DMS 273 (cell line): ENCODE results near the gene ERC1.

ENCODE experiments used
- DNase-seq: peaks from one replicate; lab custom pipeline; 2025; ENCODE audit not compliant: unreplicated experiment; lab: John Stamatoyannopoulos, UW

ERC1 gene

GRCh38 chr12:1429980-1430379 is 439.0 kb downstream of the ERC1 start:
- DNase-seq: no peak

GRCh38 chr12:1434296-1434955 is 443.4 kb downstream of the ERC1 start:
- no peak for DNase-seq

- no peak for DNase-seq
Measured at GRCh38 chr12:1435044-1435443, 444.0 kb downstream of the ERC1 start.

DNA sequence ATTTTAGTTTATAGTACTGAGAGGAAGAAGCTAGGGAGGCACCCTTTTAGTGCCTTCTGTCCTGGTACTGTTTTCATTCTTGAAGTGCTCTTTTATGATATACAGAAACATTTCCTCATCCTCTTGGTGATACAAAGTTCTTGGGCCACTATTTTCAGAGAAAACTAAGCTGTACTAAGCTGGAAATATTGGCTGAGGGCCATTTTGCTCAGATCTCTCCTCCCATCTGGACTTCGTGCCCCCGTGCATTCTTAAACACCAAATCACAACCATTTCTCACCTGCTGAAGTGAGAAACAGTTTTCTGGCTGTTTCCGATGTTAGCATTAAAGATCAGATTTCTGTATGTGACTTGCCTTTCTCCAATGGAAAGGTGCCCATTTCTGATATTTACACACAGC is 444.4 kb downstream of the ERC1 start:
- peak; percentile 4 for DNase-seq

DNA sequence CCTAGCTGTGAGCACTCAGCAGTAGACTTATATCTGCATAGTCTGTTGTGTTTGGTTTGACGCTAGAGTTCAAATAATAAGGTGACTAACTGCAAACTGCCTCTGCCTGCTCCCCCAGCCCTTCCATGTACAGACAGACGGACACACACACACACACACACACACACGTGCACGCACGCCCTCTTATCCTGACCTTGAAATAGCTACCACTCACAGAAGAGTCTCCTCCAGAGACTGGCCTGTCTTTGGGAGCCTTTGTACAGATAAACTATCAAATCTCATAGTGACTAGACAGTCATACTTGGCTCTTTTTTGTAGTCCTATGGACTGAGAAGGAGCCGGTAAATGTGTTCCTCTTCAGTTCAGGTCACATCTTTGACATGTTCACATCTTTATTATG is 445.0 kb downstream of the ERC1 start:
- DNase-seq: no peak

DNA sequence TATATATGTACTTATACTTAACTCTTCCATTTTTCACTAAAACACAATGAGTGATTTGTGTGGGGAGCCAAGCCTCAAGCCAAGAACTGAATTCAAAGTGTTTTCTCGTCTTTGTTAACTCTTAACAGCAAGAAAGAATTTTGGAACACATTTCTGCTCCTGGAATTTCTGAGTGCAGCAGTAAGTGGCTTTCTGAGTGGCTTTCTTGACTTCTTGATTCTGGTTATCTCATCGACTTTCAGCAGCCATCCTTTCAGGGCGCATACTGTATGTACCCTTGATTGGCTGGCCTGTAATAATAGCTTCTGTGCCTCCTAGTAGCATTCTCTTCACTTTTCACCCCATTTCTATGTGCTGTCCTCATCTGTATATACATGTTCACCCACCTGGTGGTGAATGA is 446.0 kb downstream of the ERC1 start:
- no peak for DNase-seq

GRCh38 chr12:1439201-1439600 is 448.2 kb downstream of the ERC1 start:
- DNase-seq: no peak

GRCh38 chr12:1439687-1440086 is 448.7 kb downstream of the ERC1 start:
- no peak for DNase-seq

DNA sequence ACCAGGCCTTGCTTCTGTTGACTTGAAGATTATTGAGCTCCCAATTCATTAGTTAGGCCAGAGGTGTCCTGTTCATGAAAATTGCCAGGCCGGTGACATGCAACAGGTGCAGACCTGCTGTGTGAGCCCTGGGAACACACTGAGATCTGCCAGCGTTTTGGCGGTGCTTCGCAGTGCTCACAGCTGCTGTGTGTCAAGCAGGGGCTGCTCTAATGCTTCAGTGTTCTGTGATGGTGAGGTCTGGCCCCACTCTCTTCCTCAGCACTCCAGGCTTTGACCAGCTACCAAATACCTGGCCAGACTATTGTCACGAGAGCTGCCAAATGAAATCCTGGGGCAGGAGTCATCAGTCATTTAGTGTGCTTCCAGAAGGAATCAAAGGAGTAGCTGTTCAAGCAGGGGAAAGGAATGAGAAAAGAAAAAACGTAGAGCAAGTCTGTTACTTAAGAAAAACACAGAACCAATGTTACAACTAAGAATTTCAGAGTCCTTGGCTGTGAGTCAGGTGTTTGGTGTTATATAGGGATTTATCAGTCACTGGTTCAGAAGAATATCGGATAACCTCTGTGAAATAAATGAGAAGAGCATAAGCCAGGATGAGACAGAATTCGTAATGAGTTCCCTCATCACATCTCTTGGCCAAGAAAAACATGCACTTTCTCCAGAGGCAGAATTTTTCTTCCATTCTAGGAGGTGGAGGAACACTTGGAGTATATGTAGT is 452.6 kb downstream of the ERC1 start:
- DNase-seq: peak; percentile 7

DNA sequence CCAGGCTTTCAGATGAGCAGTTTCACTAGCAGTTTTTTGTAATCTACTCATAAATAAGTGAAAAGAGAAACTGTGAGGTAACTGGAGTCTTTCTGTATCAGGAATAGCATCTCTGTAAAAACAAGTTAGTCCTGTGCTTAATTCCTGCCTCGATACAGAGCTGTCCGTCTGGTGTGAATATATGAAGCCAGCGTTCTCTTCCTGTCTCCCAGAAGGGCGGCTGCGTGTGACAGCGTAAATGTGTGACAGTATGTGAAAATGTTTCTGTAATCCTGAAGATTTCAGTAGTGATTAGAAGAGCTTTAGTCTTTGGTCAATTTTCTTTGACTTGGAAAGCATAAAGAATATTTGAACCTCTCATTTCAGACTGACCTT is 453.1 kb downstream of the ERC1 start:
- no peak for DNase-seq

DNA sequence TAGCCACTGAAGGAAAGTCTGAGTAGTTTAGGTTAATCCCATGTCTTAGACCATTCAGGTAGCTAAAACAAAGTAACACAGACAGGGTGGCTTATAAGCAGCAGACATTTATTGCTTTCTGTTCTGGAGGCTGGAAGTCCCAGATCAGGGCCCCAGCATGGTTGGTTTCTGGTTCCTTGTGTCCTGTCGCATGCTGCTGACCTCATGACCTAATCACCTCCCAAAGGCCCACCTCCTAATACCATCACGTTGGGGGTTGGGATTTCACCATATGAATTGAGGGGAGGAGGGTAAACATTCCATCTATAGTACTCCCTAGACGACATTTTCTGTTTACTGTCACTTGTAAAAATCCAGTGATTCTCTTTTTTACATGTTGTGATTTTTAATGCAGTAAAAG is 454.8 kb downstream of the ERC1 start:
- no peak for DNase-seq

DNA sequence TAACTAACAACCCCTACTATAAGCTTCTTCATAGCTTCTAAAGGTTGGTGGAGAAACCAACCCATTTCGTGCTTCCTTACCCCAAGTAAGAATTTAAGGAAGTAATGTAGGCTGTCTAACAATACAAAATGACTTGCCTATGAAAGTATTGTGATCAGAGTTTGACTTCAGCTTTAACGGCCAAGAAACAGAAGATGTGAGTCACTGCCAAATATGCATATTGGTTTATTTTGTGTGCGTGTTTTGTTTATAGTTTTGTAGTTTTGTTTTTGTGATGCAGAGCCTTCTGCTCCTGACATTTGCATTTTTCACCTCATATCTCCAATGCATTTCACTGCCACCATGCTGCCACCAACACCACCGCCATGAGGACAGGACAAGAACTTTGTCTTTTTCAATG is 457.3 kb downstream of the ERC1 start:
- no peak for DNase-seq

GRCh38 chr12:1453810-1454209 is 462.8 kb downstream of the ERC1 start:
- DNase-seq: no peak

DNA sequence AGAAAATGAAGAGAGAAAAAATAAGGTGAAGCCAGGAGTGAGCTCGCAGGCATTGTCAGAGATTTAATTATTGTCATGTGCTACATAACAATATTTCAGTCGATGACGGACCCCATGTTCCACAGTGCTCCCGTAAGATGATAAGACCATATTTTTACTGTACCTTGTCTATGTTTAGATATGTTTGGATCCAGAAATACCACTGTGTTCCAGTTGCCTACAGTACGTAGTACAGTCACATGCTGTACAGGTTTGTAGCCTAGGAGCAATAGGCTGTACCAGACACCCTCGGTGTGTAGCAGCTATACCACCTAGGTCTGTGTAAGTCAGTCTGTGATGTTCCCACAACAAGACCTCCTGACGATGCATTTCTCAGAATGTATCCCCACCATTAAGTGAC is 465.9 kb downstream of the ERC1 start:
- DNase-seq: no peak

DNA sequence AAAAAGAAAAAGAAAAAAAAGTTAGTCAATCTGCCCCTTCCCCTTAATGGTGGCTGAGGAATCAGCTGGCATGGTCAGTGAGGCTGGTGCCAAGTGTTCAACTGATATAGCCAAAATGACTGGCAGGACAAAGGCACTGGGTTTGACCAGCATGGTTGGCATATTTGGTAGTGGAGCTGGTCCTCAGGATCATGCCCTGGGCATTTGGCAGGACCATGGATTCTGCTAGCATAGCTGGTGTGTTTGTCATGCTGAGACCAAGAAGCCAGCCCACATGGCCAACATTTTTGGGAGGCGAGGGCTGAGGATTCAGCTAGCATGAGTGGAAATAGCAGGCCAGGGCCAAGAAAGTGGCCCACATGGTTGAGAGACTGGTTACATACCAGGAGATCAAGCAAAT is 466.9 kb downstream of the ERC1 start:
- DNase-seq: no peak

DNA sequence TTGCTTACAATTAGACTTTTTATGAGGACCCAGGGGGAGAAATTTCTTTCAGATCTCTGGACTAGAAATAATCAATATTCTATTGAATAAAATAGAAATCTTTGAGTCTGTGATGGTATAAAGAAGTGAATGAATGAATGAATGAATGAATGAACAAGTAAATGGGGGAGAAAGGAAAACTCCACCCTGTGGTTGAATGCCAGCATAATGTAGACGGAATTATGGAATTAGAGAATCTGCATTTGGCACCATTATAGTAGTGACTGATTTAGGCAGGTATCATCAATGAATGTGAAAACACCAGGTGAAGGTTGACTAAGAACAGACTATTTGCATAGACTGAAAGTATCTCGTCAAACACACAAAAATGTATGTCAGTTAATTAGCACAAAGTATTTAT is 468.3 kb downstream of the ERC1 start:
- DNase-seq: no peak

- DNase-seq: no peak
Measured at GRCh38 chr12:1463073-1463905, 472.3 kb downstream of the ERC1 start.

- no peak for DNase-seq
Measured at GRCh38 chr12:1464925-1465324, 473.9 kb downstream of the ERC1 start.

DNA sequence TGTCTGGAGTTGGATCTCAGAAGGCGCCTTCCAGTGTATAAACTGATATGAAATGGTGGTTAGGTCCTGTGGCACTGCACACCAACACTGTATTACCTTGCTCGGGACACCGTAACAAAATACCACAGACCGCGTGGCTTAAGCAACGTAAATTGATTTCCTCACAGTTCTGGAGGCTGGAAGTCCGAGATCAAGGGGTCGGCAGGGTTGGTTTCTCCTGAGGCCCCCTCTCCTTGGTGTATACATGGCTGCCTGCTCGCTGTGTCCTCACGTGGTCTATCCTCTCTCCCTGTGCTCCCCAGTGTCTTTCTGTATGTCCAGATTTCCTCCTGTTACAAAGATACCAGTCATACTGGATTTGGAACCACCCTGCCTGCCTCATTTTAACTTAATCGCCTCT is 475.0 kb downstream of the ERC1 start:
- no peak for DNase-seq

DNA sequence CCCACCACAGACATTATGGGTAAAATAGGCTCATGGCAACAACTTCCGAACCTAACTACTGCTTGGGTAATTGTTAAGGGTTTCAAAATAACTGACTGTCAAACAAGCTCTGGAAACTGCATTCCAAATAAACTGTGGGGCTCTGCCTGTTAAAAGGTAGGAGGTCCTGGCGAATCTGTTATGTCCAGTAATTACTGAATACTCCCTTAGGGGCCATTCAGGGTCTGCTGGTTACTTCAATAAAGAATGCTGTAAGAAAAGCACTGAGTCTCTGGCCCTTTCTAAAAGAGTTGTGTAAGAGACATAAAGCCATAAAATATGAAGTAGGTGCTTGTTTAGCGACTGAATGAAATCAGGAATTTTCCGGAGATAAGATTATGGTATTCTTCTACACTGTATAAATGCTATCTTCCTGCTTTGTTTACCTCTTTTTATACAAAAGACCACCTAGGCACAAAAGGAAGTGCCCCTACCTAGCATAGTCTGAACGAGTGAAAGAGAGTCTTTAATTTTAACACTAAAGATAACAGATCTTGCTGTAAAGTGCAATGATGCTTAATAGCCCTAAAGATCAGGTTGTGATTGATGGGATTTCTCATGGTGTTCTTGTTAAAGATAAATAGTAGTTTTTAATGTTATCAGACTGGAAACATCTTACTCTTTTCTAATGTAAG is 475.6 kb downstream of the ERC1 start:
- DNase-seq: no peak

DNA sequence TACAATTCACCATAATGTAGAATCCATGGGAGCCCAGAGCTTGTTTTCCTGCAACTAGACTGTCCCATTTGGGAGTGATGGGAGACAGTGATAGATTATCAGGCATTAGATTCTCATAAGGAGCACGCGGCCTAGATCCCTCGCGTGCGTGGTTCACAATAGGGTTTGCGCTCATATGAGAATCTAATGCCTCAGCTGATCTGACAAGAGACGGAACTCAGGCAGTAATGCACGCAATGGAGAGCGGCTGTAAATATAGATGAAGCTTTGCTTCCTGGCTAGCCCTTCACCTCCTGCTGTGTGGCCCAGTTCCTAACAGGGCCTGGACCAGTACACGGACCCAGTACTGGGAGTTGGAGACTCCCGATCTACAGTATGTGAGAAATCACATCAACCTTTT is 476.7 kb downstream of the ERC1 start:
- no peak for DNase-seq

DNA sequence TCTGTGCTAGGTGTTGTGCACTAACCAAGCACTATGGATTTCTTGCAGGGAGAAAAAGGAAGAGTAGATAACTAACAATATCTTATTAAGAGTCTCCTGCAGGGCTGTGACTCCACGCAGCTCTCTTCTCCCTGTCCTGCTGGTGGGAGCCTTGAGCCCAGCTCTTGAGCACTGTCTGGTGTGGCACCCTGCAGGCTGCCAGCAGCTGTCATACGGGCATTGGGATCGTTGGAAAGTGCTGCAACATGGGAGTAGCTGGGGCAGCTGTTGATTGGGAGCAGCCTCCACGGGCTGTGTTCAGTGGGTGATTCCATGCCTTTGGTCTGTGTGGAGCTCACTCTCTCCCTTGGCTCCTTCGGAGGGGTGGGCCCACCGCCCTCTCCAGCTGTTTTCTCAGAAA is 478.0 kb downstream of the ERC1 start:
- DNase-seq: peak; percentile 21
